ENCODE data around the gene ABHD4.
"Not testable (repeated sequence)": the region's sequence is repeated elsewhere in the genome, so short reads cannot be mapped to it uniquely, and the experiment has no call there.

The ABHD4 gene

DNA sequence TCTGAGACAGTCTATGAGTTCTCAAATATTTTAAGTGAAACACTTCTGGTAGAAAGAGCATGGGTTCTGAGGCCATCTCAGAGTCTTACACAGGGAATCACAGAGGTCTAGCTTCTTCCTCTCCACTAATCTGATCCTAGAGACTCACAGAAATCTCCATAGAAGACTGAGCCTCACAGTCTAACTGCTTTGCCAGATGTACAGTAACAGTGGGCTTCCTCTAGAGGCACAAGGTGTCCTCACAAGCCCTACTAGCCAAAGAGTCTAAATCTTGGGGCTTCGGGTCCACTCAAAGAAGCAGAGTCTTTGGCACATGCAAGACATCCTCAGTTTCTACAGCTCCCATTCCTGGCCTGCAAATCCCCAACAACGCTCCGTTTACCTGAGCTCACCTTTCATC is 32.0 kb downstream of the ABHD4 start:
- no peak for DNase-seq

GRCh38 chr14:22630486-22630885 is 32.4 kb downstream of the ABHD4 start:
- DNase-seq, result no peak

GRCh38 chr14:22634233-22634900 is 36.3 kb downstream of the ABHD4 start:
- DNase-seq, result no peak

DNA sequence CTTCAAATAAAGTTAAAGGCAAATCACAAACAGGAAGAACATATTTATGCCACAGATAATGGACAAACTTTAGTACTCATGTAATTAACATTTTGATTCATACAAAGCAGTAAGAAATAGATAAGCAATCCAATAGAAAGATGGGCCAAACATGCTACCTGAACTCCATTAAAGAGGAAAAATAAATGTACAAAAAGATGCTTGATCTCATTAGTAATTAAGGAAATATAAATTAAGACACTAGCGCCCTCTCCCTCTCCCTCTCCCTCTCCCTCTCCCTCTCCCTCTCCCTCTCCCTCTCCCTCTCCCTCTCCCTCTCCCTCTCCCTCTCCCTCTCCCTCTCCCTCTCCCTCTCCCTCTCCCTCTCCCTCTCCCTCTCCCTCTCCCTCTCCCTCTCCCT is 37.9 kb downstream of the ABHD4 start:
- DNase-seq, result not testable (repeated sequence)

DNA sequence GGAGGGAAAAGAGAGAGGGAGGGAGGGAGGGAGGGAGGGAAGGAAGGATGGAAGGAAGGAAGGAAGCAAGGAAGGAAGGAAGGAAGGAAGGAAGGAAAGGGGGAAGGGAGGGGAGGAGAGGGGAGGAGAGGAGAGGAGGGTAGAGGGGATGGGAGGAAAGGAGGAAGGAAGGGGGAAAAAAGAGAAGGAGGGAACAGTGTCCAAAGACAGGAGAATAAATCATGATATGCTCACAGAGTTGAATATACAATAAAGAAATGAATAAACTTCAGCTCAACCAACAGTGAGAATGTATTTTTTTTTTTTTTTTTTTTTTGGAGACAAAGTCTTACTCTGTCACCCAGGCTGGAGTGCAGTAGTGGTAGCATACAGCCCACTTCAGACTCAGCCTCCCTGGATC is 42.1 kb downstream of the ABHD4 start:
- no peak for DNase-seq

DNA sequence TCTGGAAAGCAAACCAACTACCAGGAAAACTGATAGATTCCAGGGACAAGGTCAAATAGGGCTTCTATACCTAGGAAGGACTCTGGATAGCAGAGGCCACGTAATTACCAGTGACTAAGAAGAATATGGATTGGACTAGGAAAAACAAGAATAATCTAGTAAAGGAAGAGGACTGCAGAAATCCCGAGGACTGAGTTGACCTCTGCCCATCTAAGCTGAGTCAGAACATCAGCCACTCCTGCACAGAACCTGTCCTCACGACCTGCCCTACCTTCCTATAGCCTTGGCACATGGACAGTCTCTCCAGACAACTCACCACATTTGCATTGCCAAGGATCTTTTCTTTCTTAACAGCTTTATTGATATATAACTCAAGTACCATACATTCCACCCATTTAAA is 43.7 kb downstream of the ABHD4 start:
- DNase-seq, result no peak

GRCh38 chr14:22644305-22644635 is 46.2 kb downstream of the ABHD4 start, which contains the start of gene OR6J1:
Gene OR6J1 (minus strand): TSS chr14:22644352. CDS start chr14:22634811, 9,541 bp downstream.
- DNase-seq, result no peak

DNA sequence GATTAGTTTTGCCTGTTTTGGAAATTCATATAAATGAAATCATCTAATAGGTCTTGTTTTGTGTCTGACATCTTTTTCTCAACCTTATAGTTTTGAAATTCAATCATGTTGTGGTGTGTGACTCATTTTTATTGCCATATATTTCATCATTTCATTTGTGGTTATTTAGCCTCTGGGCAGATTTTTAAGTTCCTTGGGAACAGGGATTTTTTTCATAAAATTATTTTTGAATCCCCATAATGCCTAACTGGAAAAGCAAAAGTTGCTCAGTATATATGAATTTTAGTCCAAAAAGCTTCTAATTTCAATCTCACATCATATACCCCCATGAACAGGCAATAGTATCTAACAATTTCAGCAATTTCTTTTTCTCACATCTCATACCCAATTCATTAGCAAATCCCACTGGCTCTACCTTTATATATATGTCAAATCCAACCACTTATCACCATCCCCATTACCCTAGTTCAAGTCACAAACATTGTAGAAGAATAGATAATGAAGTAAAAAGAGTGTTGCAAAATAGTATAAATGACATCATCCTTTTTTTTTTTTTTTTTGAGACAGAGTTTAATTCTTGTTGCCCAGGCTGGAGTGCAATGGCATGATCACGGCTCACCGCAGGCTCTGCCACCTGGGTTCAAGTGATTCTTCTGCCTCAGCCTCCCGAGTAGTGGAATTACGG is 48.6 kb downstream of the ABHD4 start:
- no peak for DNase-seq

- no peak for DNase-seq
These were observed 50.4 kb downstream of the ABHD4 start for GRCh38 chr14:22648506-22648905.

GRCh38 chr14:22650046-22650739 is 52.1 kb downstream of the ABHD4 start:
- no peak for DNase-seq

GRCh38 chr14:22650960-22651521 is 52.9 kb downstream of the ABHD4 start:
- no peak for DNase-seq

GRCh38 chr14:22651586-22651985 is 53.5 kb downstream of the ABHD4 start:
- DNase-seq, result no peak

GRCh38 chr14:22653012-22653621 is 55.0 kb downstream of the ABHD4 start:
- DNase-seq, result peak; percentile 42 to 63

DNA sequence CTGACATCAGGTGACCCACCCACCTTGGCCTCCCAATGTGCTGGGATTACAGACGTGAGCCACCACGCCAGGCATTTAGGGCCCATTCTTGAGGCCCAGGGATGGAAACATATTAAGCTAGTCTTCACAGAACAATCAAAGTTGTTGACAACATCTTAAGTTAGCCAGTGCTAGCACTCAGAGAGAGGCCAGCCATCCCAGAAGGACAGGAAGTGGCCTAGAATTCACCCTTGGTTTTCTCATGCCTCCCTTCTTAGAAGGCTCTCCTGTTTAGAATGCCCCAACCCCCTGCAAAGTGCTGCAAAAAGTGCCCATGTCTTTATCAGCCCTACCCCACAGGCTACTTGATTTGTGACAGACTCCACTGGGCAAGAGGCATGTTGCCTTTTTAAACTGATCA is 58.1 kb downstream of the ABHD4 start:
- no peak for DNase-seq

DNA sequence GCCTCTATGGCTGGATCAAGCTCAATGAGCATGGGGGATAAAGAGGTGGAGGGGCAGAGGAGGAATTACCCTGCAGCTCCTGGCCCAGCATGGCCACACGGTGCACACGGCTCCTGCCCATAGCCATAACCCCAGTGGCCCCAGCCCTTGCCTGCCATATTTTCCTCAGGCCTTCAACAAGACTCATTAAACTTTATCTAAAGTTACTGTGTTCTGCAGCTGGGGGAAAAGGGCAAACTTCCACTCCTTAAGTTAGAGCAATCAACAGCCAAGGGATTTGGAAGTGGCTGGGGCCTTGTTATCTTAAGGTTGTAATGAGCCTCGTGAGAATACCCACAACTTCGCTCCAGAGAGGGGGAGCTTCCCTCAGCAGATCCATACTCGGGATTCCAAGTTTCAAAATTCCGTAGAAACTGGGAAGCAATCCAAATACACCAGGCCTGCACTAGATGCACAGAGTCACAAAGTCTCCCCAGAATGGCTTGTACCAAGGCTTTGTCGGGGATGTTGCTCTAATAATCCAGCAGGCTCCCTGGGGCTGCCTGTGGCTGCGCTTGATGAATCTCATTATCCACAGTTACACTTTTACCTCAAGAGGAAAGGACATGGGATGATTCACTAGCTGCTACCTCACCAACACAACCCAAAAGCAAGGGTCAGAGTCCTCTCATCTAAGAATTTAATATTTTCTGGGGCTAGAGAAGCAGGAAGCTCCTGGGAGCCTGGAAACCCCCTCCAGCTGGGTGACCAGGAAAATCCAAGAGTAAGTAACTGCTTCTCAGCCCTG is 59.0 kb downstream of the ABHD4 start:
- no peak for DNase-seq

DNA sequence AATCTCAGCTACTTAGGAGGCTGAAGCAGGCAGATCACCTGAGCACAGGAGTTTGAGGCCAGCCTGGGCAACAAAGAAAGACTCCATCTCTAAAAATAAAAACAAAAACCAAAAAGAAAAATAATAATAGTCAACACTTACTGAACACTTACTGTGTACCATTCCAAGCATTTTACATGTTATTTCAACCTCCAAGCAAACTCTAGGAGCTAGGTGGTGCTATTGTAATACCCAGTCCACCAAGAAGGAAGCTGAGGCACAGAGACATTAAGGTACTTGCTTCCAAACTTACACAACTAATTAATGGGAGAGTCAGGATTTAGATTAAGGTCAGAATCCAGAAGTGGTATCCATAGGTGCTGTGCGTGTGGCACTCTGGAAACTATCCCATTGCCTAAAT is 59.8 kb downstream of the ABHD4 start:
- DNase-seq, result no peak

DNA sequence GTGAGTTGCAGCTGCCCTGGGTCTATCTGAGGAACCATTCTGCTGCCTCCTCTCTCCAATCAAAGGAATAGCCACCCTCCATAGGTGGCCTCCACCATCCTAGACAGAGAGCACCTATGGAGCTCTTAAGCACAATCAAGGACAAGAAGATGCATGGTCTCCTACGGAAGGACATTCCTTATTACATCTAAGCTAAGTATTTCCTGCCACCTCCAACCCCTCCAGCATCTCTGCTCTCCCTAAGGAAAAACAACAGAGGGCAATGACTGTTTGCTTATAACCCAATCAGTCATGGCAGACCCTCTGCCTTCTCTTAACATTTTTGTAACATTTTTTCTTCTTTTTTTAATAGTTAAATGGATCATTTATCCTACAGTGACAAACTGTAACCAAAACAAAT is 60.8 kb downstream of the ABHD4 start:
- no peak for DNase-seq

GRCh38 chr14:22660654-22661053 is 62.6 kb downstream of the ABHD4 start:
- no peak for DNase-seq
